ENCODE data around the gene TULP1.
"Not testable (repeated sequence)": the region's sequence is repeated elsewhere in the genome, so short reads cannot be mapped to it uniquely, and the experiment has no call there.

TULP1 gene

DNA sequence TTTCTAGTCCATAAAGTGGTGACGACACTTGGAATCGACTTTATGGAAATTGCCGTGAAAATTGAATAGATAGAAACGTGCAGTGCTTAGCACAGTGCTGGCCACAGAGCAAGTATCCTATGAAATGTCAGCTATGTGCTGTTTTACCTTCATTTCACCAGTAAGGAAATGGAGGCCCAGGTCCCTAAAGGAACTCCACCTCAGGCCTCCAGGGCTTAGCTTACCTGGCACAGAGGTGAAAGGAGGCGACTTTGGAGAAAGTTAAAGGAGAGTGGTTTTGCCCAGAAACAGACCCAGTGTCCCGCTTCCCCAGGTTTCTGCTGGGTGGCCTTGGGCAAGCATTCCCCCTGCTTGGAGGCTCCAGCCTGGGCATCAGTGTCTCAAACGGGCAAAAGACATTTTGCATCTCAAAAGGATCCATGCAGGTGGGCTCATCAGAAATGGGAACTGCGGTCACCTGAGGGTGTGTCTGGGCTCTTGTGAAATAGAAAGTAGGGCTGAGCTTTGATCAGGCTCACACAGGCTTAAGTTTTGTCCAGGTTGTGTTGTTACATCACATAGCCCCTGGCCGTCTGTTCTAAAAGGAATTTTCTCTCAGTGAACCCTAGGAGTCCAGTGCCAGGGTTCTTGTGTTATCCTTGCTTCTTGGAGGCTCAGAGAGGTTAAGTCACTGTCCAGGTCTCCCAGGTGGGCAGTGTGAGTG, 6.8 kb upstream of the TULP1 start:
- no peak for DNase-seq

DNA sequence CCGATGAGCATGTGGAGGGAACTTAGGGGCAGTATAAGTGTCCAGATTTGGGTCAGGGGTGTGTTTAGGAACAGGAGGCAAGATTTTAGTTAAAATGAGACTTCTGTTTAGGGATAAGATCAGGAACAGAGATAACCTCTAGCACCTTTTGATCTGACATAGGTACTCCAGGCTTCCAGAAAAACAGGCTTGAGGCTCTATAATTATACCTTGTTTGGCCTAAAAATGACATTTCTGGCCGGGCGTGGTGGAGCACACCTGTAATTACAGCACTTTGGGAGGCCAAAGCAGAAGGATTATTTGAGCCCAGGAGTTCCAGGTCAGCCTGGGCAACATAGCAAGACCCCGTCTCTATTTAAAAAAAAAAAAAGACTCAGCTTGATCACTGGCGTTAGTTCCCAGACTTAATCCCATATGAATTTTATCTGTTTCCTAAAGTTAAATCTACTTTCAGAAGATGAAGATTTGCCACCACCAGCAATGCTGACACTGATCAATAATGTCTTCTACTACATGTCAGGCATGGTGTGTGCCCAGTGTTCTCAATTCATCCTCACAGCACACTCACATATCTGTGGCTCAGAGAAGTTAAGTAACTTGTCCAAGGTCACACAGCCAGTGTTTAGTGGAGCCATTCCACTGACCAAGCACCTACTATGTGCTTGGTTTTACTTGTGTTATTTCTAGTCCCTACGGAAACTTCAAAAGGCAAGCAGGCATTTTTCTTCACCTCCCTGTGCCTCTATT, 6.0 kb upstream of the TULP1 start:
- DNase-seq: no peak

DNA sequence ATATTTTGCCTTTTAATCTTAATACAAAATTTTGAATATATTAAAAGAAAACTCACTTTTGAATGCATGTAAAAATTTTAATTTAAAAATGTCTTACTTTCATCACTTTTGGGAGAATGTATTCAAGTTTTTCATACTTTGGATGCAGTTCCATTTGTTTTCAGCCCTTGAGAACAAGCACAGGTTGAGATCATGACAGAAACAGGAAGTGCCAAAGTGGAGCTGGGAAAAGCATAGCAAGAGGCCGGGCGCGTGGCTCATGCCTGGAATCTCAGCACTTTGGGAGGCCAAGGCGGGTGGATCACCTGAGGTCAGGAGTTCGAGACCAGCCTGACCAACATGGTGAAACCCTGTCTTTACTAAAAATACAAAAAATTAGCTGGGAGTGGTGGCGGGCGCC, 5.3 kb upstream of the TULP1 start:
- not testable (repeated sequence) for DNase-seq

DNA sequence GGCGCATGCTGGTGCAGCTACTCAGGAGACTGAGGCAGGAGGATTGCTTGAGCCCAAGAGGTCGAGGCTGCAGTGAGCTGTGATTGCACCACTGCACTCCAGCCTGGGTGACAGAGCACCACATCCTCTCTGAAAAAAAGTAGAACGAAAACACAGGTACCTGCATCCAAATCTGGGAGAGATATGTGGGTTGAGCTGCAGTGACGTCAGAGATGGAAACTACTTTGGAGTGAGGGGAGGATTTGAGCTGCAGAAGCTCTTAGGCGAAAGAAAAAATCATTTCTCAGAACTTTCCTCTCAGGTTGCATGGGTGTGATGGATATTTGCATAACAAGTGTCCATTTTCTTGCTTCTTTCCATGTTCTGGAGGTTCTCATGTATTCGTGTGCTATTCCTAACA, 4.0 kb upstream of the TULP1 start:
- DNase-seq: no peak

DNA sequence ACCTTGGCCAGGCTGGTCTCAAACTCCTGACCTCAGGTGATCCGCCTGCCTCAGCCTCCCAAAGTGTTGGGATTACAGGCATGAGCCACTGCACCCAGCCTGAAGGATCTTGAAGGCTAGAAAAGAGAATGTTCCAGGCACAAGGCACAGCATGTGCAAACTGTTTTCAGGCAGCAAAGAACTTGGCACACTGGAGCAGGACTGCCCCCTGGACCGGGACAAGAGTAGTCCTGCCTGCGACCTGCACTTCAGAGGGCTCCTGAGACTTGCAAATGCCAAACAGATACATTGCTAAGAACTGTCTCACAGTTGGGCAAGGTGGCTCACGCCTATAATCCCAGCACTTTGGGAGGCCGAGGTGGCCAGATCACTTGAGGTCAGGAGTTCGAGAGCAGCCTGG, 3.2 kb upstream of the TULP1 start:
- not testable (repeated sequence) for DNase-seq

DNA sequence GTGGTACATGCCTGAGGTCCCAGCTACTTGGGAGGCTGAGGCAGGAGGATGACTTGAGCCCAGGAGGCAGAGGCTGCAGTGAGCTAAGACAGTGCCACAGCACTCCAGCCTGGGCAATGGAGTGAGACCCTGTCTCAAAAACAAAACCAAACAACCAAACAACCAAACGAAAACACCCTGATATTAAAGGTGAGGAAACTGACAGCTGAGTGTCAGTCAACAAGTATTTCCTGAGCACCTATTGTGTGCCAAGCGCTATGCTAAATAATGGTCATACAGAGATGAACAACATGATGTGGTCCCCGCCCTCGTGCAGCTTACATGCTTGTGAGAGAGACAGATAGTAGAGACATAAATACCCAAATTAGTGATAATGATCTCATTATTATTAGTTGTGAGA, 1.9 kb upstream of the TULP1 start:
- DNase-seq: no peak

DNA sequence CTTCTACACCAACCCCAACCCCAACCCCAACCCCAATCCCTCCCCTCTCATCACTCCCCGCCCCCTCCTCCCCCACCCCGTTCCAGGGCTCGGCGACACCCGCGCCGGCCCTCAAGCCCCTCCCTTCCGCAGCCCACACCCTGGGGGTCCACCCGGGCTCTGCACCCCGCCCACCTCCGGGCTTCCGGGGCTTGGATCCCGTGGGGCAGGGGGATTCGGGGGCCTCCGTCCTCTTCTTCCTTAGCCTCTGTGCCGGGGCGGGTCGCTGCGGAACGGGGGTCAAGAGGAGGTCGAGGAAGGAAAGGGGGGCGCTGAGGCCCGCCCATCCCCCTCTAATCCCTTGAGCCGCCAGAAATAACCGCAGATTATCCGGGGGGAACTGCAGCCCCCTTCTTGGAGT, 690 bp downstream of the TULP1 start:
- DNase-seq: no peak

DNA sequence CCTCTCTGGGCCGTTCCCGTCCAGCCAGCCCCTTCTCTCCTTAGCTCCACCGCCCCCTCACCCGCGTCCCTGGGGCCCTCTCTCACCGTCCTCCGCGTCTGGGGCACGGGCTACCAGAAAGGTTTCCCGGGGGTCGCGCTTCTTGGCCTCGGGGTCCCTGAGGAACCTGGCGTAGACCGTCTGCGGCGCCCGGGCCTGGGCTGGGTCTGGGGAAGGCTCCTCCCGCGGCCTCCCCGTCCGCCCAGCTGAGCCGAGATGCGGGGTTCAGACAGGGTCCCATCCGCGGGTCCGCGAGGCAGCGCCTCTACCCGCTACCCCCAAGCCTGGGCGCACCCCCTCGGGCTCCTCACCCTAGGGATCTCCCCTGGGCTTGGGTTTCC, 1.1 kb downstream of the TULP1 start:
- no peak for DNase-seq

DNA sequence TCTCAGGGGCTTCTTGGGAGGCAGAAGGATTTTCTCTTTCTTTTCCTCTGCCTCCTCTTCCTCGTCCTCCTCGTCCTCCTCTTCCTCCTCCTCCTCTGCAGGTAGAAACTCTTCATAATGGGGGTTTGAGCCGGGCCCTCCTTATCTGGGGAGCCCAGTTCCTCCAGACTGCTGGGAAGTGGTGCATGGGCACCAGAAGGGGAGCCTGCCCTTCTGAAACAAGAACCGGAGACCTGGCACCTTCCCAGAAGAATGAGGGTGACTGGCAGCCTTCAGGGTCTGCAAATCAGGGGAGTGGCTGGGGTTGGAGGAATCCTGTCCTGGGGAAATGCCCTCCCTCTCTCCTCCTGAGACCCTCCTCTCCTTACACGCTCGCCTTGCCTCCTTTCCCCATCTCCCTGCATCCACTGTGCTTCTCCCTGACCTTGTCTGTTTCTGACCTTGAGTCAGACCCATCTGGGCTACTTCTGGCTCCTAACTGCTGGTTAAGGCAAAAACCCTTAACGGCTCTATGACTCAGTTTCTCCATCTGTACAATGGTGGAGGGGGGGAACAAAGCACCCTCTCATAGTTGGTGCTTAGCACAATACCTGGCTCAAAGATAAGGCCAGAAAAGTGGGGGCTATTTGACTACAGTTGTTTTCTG, 1.7 kb downstream of the TULP1 start:
- DNase-seq: no peak

DNA sequence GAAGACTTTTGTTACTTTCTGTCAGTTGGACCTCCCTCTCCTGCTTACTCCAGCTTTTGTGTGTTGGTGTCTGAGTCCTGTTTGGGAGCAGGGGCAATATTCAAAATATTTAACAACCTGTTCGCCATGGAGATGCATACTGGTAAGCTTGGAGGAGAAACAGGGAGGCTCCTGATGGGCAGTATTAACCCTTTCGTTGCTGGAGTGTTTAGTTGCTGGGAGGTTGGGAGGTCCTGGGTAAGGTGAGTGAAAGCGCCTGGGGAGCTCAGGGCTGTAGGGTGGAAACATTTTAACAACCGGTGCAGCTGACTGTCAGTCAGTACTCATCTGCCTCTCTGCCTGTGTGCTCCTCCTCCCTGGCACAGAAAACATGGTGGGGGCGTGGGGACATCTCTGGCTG, 4.2 kb downstream of the TULP1 start:
- no peak for DNase-seq

DNA sequence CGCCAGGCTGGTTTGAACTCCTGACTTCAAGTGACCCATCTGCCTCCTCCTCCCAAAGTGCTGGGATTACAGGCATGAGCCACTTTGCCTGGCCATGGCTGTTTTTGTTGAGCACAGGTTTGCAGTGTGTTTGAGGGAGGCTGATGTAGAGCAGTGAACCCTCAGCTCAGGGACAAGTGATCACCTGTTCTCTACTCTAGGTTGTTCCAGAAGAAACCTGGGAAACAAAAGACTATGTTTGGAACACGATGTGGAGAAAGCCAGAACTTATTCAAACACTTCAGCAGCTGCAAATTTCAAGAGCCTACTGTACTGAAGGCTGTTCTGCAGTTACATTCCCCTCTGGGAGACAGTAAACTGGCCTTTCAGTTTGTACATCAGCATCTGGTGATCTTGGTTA, 4.7 kb downstream of the TULP1 start:
- no peak for DNase-seq

DNA sequence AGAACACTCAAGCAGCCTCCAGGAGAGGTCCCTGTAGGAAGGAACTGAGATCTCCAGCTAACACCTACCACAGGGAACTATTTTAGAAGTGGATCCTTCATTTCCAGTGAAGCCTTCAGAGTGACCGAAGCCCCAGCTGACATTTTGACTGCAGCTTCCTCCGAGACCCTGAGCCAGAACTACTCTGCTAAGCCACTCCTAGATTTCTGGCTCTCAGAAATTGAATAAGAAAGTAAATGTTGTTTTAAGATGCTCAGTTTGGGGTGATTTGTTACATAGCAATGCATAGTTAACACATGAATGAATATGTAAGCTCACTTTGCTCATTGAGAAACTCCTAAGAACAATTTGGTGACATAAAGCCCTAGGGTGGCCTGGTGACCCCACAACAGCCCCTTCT, 5.5 kb downstream of the TULP1 start:
- no peak for DNase-seq

DNA sequence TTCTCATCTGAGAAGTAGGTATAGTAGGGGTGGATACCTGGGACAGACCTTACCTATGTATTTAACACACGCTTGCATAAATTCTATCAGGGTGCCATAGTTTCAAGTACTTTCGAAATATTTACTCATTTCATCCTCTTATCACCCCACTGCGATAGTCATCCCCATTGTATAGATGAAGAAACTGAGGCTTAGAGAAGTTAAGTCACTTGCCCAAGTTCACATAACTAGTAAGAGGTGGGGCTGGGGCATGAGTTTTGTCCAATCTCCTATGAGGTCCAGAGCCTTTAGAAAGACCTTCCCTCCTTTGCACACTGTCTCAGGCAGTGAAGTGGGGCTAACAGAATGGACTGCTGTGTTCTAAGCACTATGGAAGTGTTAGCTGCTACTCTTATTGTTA, 6.2 kb downstream of the TULP1 start:
- DNase-seq: no peak

DNA sequence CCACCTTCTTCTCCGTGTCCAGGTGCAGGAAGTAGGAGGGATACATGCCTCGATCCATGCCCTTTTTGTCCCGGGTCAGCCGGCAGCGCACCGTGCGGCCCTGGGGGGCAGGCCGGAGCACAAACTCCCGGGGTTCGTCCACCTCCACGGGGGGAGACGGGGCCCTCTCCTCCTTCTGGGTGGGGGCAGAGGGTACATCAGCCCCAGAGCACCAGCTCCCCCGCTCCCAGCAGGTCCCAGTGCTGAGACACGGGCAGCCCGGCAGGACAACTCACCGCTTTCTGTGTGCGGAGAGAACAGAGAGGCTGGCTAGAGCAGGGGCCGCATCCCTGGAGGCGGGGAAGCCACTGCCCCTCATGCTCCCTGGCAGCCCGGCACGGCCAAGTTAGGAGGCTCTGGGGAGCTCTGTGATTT, 6.7 kb downstream of the TULP1 start:
- DNase-seq: no peak

DNA sequence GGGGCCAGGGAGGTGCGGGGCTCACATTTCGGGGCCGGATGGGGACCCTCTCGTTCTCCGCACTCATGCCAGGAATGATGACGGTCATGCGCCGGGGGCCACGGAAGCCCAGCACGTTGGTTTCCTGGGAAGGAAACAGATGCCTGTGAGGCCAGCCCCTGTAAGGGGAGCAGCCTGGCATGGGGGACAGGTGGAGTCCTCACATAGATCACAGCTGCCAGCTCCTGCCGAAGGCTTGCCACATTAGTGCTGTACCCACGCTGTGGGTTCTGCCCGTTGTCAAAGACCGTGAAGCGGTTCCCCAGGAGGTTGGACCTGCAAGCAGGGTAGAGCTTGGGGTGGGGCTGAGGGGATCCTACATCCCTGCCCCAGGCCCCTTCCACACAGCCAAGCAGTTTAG, 9.2 kb downstream of the TULP1 start:
- DNase-seq: no peak

DNA sequence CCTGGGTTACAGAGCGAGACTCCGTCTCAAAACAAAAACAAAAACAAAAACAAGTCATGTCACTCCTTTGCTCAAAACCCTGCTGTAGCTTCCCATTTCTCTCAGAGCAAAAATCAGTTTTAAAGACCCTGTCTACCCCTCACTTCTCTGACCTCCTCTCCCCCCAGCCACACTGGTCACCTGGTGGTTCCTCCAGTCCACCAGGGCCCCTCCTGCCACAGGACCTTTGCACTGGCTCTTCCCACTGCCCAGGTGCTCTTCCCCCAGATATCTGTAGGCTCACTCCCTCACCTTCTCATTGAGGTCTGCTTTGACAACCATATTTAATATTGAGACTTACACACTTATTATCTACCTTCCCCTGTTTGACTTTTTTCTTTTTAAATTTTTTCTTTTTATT, 10.9 kb downstream of the TULP1 start:
- no peak for DNase-seq

DNA sequence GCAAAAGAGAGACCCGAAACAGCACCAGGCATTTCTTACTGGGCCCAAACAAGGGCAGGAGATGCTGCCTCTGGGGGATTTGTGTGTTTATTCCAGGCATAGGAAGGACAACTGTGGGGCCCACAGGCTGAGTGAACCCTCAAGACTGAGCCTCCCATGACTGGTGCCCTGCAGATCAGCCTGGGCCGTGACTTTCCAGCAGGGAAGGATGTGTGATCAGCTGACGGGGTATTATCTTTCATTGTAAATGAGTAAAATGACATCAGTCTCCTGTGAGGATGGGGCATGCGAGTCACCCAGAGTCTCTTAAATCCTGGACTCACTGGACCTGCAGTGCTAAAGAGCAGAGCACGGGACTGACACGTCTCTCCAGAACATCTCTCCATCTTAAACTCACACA, 11.9 kb downstream of the TULP1 start:
- no peak for DNase-seq

DNA sequence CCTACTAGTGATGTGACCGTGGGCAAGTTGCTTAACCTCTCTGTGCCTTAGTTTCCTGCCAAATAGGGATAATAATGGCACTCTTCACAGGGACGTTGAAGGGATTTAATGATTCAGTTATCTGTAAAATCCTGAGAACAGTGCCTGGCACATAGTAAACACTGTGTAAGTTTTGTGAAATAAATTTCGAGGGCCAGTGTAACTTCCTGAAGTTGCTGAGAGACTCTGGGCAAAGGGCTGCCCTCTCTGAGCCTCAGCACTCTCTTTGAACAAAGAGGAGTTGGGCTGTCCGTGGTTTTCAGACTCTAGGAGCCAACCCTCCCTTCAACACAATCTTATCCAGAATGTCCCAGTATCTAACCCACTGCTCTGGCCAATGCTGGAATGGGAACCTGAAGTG, 13.3 kb downstream of the TULP1 start:
- no peak for DNase-seq

DNA sequence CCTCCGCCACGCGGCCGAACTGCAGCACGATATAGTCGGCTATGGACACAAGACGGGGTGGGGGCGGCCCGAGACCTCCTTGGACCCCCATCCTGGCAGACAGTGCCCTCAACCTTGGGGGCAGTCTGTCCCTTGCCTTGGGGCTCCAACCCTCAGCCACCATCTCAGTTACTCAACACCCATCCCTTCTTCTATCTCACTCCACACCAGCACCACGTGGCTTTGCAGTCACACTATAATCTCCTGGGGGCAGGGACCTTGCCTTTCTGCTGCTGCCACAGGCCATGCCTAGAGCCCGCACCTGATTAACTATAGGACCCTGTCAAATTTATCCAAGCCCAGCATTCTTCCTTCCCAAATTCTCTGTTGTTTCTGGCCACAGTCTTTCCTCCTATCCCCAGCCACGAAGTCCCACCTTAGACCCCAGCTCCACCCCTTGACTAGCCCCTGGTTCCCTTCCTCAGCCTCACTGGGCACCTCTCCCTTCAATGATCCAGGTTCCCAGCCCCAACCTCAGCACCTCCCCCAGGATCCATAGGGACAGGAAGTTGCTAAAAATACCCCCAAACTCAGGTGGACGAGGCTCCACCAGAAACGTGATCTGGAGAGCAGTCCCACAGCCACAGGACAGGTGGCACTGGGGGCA, 14.2 kb downstream of the TULP1 start:
- DNase-seq: no peak

DNA sequence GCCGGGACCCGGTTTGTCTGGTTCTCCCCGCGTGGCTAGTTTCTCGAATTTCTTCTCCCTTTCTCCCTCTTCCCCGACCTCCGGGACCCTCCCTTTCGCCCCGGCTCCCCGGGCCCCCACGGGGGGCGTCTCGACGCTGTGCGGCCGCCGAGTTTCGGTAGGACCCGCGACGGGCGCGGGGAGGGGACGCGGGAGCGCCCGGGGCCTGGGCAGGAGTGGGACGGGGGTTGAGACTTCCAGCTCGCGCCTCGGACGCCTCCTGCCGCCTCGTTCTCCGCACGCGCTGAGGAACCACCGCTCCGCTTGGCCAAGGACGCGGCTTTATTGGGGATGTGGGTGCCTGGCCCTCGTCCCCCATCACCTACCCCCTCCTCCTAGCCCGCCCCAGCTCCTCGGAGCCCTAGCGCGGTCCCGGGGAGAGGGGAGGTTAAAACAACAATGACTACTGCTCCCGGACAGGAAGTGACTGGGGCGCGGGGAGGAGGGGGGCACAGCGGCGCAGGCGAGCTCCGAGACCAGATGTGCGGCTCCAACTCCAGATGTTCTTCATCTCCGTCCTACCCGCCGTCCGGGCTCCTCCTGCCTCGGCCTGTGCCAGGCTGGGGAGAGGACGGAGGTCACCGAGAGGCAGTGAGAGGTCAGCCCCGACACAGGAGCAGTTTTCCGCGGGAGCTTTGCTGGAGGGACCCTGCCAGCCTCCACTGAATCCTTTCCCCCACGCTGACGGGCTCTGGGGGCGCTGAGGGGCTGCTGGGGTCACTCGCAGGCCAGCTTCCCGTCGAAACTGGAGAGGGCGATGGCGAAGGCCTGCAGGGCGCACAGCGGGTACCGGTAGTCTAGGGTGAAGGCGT, 14.9 kb downstream of the TULP1 start:
- peak; percentile 31 to 43 for DNase-seq

DNA sequence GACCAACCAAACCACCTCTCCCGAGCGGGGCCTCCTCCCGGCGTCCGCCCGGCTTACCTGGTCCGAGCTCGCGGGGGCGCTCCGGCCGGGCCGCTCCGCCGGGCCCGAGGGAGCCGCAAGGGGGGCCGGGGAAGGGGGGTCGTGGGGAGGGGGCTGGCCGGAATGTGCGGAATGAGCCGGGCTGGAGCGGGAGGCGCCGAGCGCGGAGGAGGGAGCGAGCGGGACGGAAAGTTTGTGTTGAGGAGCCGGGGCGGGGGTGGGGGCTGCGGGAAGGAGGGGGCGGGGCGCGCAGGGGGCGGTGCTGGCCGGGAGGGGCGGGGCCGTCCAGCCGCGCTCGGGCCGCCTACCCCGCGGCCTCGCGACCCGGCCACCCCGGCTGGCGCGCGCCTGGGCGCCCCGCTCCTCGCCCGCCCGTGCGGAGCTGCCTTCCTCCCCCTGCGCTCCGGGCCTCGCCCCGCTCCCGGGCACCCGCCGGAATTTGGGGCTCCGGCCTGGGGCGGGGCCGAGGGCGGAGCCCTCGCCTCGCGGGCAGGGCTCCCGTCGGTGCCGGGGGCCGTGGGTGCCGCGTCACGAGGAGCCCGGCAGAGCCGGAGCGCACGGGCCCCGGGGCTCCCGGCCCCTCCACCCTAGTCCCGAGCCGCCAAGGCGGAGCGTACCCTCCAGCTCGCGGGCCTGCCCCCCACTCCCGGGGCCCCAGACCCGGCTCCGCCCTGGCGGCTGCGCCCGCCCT, 15.7 kb downstream of the TULP1 start, which contains the start of gene TEAD3:
Gene TEAD3 (minus strand): TSS at position 239 of the 730 bp plus-strand sequence.
- DNase-seq: peak; percentile 30 to 59

All from CD4-positive, alpha-beta T cell treated with Interleukin-4 for 1 hour (primary cell).